Heart right ventricle (tissue), 16 donors: ENCODE data around the gene SNPH. TPM values are rescaled to one million over a fixed set of nuclear protein-coding genes. Genes with fewer than 3 reads are reported as not detected.

ENCODE experiments used
- ATAC-seq, 8 donors: fragments of 200-7000 bp; cut with Tn5 transposase; one replicate each; pipeline ENCODE4 v1.9.1; 2020; ENCODE audit warnings: mild to moderate bottlenecking in 8 of 8, moderate library complexity in 8 of 8, moderate number of reproducible peaks in 1 of 8
- DNase-seq, 2 donors: peaks; one replicate each; pipeline ENCODE4 v3.0.0-alpha.2; 2020
- H3K27ac ChIP-seq, 10 donors: fragments of 200-600 bp; sonication (generic) in 2 of 10; one replicate each; pipeline versions ENCODE4 v1.5.0 to v1.8.0; 2020 to 2022; ENCODE audit warnings: mild to moderate bottlenecking in 3 of 10
- H3K27me3 ChIP-seq, 7 donors: fragments of 200-600 bp; one replicate each; pipeline ENCODE4 v1.8.0; 2021 to 2022; ENCODE audit warnings: mild to moderate bottlenecking in 2 of 7
- H3K36me3 ChIP-seq, 9 donors: fragments of 200-600 bp; sonication (generic) in 1 of 9; one replicate each; pipeline versions ENCODE4 v1.5.0 to v1.8.0; 2020 to 2022; ENCODE audit warnings: mild to moderate bottlenecking in 2 of 9
- H3K4me1 ChIP-seq, 9 donors: fragments of 200-600 bp; sonication (generic) in 1 of 9; one replicate each; pipeline versions ENCODE4 v1.5.0 to v1.8.0; 2020 to 2022; ENCODE audit warnings: mild to moderate bottlenecking in 4 of 9
- H3K4me3 ChIP-seq, 10 donors: fragments of 200-600 bp; sonication (generic) in 2 of 10; one replicate each; pipeline versions ENCODE4 v1.5.0 to v1.8.0; 2020 to 2022; ENCODE audit warnings: mild to moderate bottlenecking in 7 of 10, moderate library complexity in 2 of 10
- H3K9me3 ChIP-seq, 11 donors: fragments of 200-600 bp in 10 of 11; sonication (generic) in 2 of 11; one replicate each; pipeline versions ENCODE4 v1.5.0 to v1.8.0; 2013 to 2022; ENCODE audit warnings: mild to moderate bottlenecking in 2 of 11, control low read depth in 1 of 11, moderate library complexity in 1 of 11
- WGBS, 2 donors: extraction: QIAGEN DNeasy Blood & Tissue Kit; methylation state at CpG; one replicate each; pipeline ENCODE4 v1.1.7; 2013; ENCODE audit warnings: inconsistent platforms in 1 of 2; 5-methylcytosine and 5-hydroxymethylcytosine counted together
- intact Hi-C, 10 donors: fragments of 100-400 bp; cut with DNase I; formaldehyde crosslinking; loops; one replicate each; pipeline versions ENCODE4 v1.11.1 to v1.14.2; 2022
- polyA plus RNA-seq, 2 donors: library from polyadenylated mRNA; stranded (reverse); fragments of 200-250 nt; gene quantifications; one replicate each; pipeline ENCODE4 v1.2.3, GENCODE V29; 2013
- total RNA-seq, 10 donors: library from RNA; stranded (reverse); fragmentation: NEBNext Ultra II Directional in 3 of 10; extraction: Animal tissue kit (Norgen Biotek cat#: 25700) in 3 of 10; gene quantifications; one replicate each; pipeline versions ENCODE4 v1.2.1 to v1.2.4, GENCODE V29; 2021 to 2023
- TF ChIP-seq, protein P1 (sequence below), 9 donors: fragments of 200-600 bp; sonication (generic) in 2 of 9; IDR thresholded peaks; one replicate each; pipeline versions ENCODE4 v1.5.0 to v1.8.0; 2021 to 2022; ENCODE audit warnings: antibody characterized with exemption in 9 of 9, mild to moderate bottlenecking in 5 of 9, moderate library complexity in 1 of 9
- donor health status: Arrhythmogenic right ventricular cardiomyopathy.
- donor health status: ischemic (EF 13 %, LVEDD 7.1; RV severe dilation, severe dysfunction).
- donor health status: healthy with polysubstance abuse.
- donor health status: DM: no; HTN: yes; CAD: no.
- donor health status: DM: no; HTN: no; CAD: no.
- donor health status: ischemic (EF 25% LVEDD 6.9; RV normal size, moderate dysfunction).
- donor health status: ischemic (EF 25% LVEDD 5.7; RV mildly dilated, moderate dysfunction).
- donor health status: healthy.
- donor health status: DM: yes; HTN: yes; CAD: no.
- donor health status: Ischemic cardiomyopathy.
- donor health status: ischemic (EF 35%, LVEDD 5.7; RV mildly dilated, moderate dysfunction).
- donor health status: nonischemic (EF 11% LVEDD 7.7; RV severe dilation, severe dysfunction).
- donor health status: DM: yes; HTN: yes; CAD: no.
- donor health status: PGD.
- donor health status: ischemic (EF 29% LVEDD 5.4; RV normal size, mild dysfunction).
- donor health status: nonischemic (EF 23%, LVEDD 6.1; RV moderate dilation, normal function).

SNPH gene
- total and polyA plus RNA-seq, 12 donors: 1.5 to 14.3 (median 9.9) TPM

DNA sequence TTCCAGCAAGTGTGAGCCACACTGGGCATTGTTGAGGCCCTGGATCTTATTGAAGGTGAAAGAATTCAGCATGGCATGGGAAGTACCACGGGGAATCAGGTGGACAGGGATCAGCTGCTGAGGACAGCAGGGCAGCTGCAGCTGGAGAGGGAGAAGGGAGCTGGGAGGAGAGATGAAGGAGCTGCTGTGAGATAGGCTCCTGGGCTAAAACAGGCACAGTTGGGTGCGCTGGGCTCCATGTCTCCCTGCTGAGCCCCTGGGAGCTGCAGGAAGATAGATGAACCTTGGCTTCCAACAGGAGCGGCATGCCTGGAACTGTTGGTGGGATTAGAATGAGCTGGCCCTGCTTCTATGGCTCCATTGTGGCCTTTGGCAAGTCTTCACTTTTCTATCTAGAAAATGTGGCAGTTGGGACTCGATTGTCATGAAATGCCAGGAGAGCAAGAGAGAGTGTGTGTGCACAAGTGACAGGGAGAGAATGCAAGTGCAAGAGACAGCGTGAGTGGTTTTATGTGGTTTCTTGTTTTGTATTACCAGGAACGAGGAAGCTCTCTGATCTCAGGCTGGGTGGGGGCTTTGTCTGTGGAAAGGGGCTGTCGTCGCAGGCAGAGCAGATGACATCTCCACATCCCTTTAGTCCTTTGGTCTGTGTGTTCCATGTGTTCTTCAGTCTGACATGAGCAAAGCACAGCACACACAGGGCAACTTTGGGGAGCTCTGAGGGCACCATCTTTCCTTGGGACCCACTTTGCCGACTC lies 20.4 kb downstream of the SNPH start:
- WGBS, 2 donors: 76 to 84% methylated on average over 9 of the region's 9 CpGs
- ATAC-seq (peak in 1 of 8 donors; percentile 17), DNase-seq (no peak)
- Histone ChIP-seq H3K36me3 (peaks cover 0 to 6% (median 0%) of the 10 kb centered on the region in 9 donors), H3K4me3 (no peak overlapping the region), H3K27ac (no peak overlapping the region), H3K4me1 (peaks cover 0 to 26% (median 12%) of the 10 kb centered on the region in 9 donors), H3K9me3 (no peaks in the 10 kb centered on the region), H3K27me3 (no peaks in the 10 kb centered on the region)
- TF ChIP-seq, protein P1, sequence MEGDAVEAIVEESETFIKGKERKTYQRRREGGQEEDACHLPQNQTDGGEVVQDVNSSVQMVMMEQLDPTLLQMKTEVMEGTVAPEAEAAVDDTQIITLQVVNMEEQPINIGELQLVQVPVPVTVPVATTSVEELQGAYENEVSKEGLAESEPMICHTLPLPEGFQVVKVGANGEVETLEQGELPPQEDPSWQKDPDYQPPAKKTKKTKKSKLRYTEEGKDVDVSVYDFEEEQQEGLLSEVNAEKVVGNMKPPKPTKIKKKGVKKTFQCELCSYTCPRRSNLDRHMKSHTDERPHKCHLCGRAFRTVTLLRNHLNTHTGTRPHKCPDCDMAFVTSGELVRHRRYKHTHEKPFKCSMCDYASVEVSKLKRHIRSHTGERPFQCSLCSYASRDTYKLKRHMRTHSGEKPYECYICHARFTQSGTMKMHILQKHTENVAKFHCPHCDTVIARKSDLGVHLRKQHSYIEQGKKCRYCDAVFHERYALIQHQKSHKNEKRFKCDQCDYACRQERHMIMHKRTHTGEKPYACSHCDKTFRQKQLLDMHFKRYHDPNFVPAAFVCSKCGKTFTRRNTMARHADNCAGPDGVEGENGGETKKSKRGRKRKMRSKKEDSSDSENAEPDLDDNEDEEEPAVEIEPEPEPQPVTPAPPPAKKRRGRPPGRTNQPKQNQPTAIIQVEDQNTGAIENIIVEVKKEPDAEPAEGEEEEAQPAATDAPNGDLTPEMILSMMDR (IDR thresholded peaks at IDR 0.05): no peak
- intact Hi-C loops: no loop called here

GRCh38 chr20:1287306-1287705 lies 21.2 kb downstream of the SNPH start:
- Histone ChIP-seq H3K4me3 (no peak overlapping the region), H3K27ac (no peak overlapping the region), H3K36me3 (peaks cover 0 to 6% (median 0%) of the 10 kb centered on the region in 9 donors), H3K4me1 (peaks cover 0 to 23% (median 8%) of the 10 kb centered on the region in 9 donors), H3K27me3 (no peaks in the 10 kb centered on the region), H3K9me3 (no peaks in the 10 kb centered on the region)
- no peak for ATAC-seq
- WGBS, 2 donors: 90 to 92% methylated on average over 1 of the region's 1 CpG
- no peak for DNase-seq
- TF ChIP-seq, protein P1 (IDR thresholded peaks at IDR 0.05): no peak
- intact Hi-C loops: no loop called here

GRCh38 chr20:1287787-1288569 lies 21.9 kb downstream of the SNPH start:
- no peaks in the 10 kb centered on the region for H3K27me3 ChIP-seq
- intact Hi-C loops: no loop called here
- peak overlapping the region in 1 of 10 donors; percentile 35 for H3K27ac ChIP-seq
- peaks cover 0 to 23% (median 8%) of the 10 kb centered on the region in 9 donors for H3K4me1 ChIP-seq
- ATAC-seq (peak in 6 of 8 donors; percentile 34 to 67 (median 54)), DNase-seq (peak; percentile 26 to 42)
- H3K9me3 ChIP-seq: no peaks in the 10 kb centered on the region
- no peak overlapping the region for H3K4me3 ChIP-seq
- 76 to 86% methylated on average over 11 of the region's 11 CpGs for WGBS, 2 donors
- H3K36me3 ChIP-seq: peaks cover 0 to 5% (median 0%) of the 10 kb centered on the region in 9 donors
- TF ChIP-seq, protein P1 (IDR thresholded peaks at IDR 0.05): no peak

GRCh38 chr20:1291191-1291741 lies 25.2 kb downstream of the SNPH start:
- H3K9me3 ChIP-seq: no peaks in the 10 kb centered on the region
- TF ChIP-seq, protein P1 (IDR thresholded peaks at IDR 0.05): no peak
- H3K27ac ChIP-seq: no peak overlapping the region
- H3K36me3 ChIP-seq: peaks cover 0 to 5% (median 0%) of the 10 kb centered on the region in 9 donors
- peaks cover 0 to 19% (median 6%) of the 10 kb centered on the region in 9 donors for H3K4me1 ChIP-seq
- no peaks in the 10 kb centered on the region for H3K27me3 ChIP-seq
- ATAC-seq (peak in 1 of 8 donors; percentile 52), DNase-seq (no peak)
- WGBS, 2 donors: 57 to 62% methylated on average over 5 of the region's 5 CpGs
- no peak overlapping the region for H3K4me3 ChIP-seq
- intact Hi-C loops: no loop called here
